Kasumi-1 (cell line): ENCODE data around the gene GPR50.

ENCODE experiments used
- DNase-seq, 2 experiments: peaks; one replicate each; lab custom pipeline; 2025; lab: John Stamatoyannopoulos, UW

Gene GPR50

GRCh38 chrX:151227627-151228026, 51.2 kb downstream of the GPR50 start:
- no peak for DNase-seq

- DNase-seq, result no peak
Observed at GRCh38 chrX:151228935-151229334, 52.6 kb downstream of the GPR50 start.
